Measurements from ENCODE around the gene EPB41.

- TF ChIP-seq CTCF (IDR thresholded peaks at IDR 0.05; ENCODE audit: low read depth, low read length) (no peak), EZH2phosphoT487 (IDR thresholded peaks at IDR 0.05; ENCODE audit: low read depth) (no peak)
These were observed 108.3 kb downstream of the EPB41 start for GRCh38 chr1:29022620-29023019.
